A549 (cell line): ENCODE data around the gene SUCLA2. TPM values are rescaled to one million over a fixed set of nuclear protein-coding genes. Genes with fewer than 3 reads are reported as not detected.

Source experiments
- ATAC-seq, 2 experiments: fragments of 200-7000 bp in 1 of 2; fragments of >200 bp in 1 of 2; cut with Nextera tagmentation in 1 of 2; cut with Tn5 transposase in 1 of 2; 3 replicates each; pipeline versions ENCODE4 v1.8.0 to v1.9.1; 2018 to 2020; ENCODE audit warnings: mild to moderate bottlenecking in 1 of 2, moderate library complexity in 1 of 2
- CTCF ChIA-PET: fragments of 300-600 bp; sonication (Branson Sonifier 250); formaldehyde crosslinking; extraction: SDS; loops from one replicate; lab custom pipeline; 2021; ENCODE audit warnings: antibody characterized with exemption, inconsistent platforms; lab: Yijun Ruan, JAX
- POLR2A ChIA-PET: fragments of 350-600 bp; formaldehyde crosslinking; extraction: SDS; loops from one replicate; lab custom pipeline; 2021; ENCODE audit warnings: antibody characterized with exemption, inconsistent platforms; lab: Yijun Ruan, JAX
- DNase-seq, 2 experiments: peaks; one replicate each; pipeline versions ENCODE4 v3.0.0 to v3.0.0-alpha.2; 2011 to 2016; ENCODE audit warnings: low read depth in 1 of 2, low spot score in 1 of 2
- FAIRE-seq: peaks from 2 replicates; lab custom pipeline; 2011; peaks lifted over from hg19 to GRCh38; lab: Jason Lieb, UNC
- H3K27ac ChIP-seq, 2 experiments: fragments of >200 bp; sonication (Bioruptor Twin); formaldehyde crosslinking; 3 replicates each; pipeline ENCODE4 v1.5.1; 2016 to 2017
- H3K4me1 ChIP-seq: fragments of >200 bp; sonication (Bioruptor Twin); formaldehyde crosslinking; 3 replicates; pipeline ENCODE4 v1.6.1; 2016
- H3K4me2 ChIP-seq: fragments of >200 bp; sonication (Bioruptor Twin); formaldehyde crosslinking; 3 replicates; pipeline ENCODE4 v1.6.1; 2016
- H3K4me3 ChIP-seq: fragments of >200 bp; sonication (Bioruptor Twin); formaldehyde crosslinking; 3 replicates; pipeline ENCODE4 v1.5.1; 2016
- H3K9me3 ChIP-seq: fragments of >200 bp; sonication (Bioruptor Twin); formaldehyde crosslinking; 3 replicates; pipeline ENCODE4 v1.6.1; 2016
- ATOH8 ChIP-seq: fragments of 250-450 bp; sonication (Bioruptor Pico); IDR thresholded peaks from 2 replicates; pipeline ENCODE4 v1.5.0; 2020; ENCODE audit warnings: low read depth, mild to moderate bottlenecking, moderate library complexity
- BHLHE40 ChIP-seq: IDR thresholded peaks from 2 replicates; pipeline ENCODE4 v1.6.1; 2012; ENCODE audit warnings: low read depth, low read length, inconsistent platforms
- CBX2 ChIP-seq: fragments of 200-600 bp; sonication (generic); IDR thresholded peaks from 2 replicates; pipeline ENCODE4 v1.6.1; 2016; ENCODE audit warnings: low read depth, mild to moderate bottlenecking, borderline replicate concordance
- CHD2 ChIP-seq: fragments of 150-350 bp; IDR thresholded peaks from 2 replicates; pipeline ENCODE4 v1.6.1; 2014; ENCODE audit warnings: low read length; ENCODE audit not compliant: partially characterized antibody
- E2F6 ChIP-seq: IDR thresholded peaks from 2 replicates; pipeline ENCODE4 v1.6.1; 2012; ENCODE audit warnings: low read depth, borderline replicate concordance
- EHF ChIP-seq: fragments of 250-450 bp; sonication (Bioruptor Pico); IDR thresholded peaks from 2 replicates; pipeline ENCODE4 v1.5.0; 2020; ENCODE audit warnings: mild to moderate bottlenecking
- EHMT2 ChIP-seq: fragments of 200-600 bp; sonication (generic); IDR thresholded peaks from 2 replicates; pipeline ENCODE4 v1.6.1; 2016; ENCODE audit warnings: antibody characterized with exemption, low read depth, mild to moderate bottlenecking, moderate library complexity
- ELK1 ChIP-seq: fragments of 150-350 bp; IDR thresholded peaks from 2 replicates; pipeline ENCODE4 v1.6.1; 2014; ENCODE audit warnings: low read depth, mild to moderate bottlenecking, low read length
- FOSL2 ChIP-seq, 2 experiments: fragments of 450-650 bp in 1 of 2; fragments of >200 bp in 1 of 2; sonication (Bioruptor Twin) in 1 of 2; formaldehyde crosslinking; IDR thresholded peaks; 2 replicates each; pipeline versions ENCODE4 v1.5.0 to v1.6.1; 2016 to 2020; ENCODE audit warnings: mild to moderate bottlenecking in 1 of 2, moderate library complexity in 1 of 2
- FOXS1 ChIP-seq: fragments of 250-450 bp; sonication (Bioruptor Pico); IDR thresholded peaks from 2 replicates; pipeline ENCODE4 v1.5.0; 2020; ENCODE audit warnings: mild to moderate bottlenecking, moderate library complexity
- GATA3 ChIP-seq: IDR thresholded peaks from 2 replicates; pipeline ENCODE4 v1.6.1; 2012; ENCODE audit warnings: borderline replicate concordance
- HDAC2 ChIP-seq: fragments of 200-600 bp; sonication (generic); IDR thresholded peaks from 2 replicates; pipeline ENCODE4 v1.6.1; 2016
- HEYL ChIP-seq: fragments of 250-450 bp; sonication (Bioruptor Pico); IDR thresholded peaks from 2 replicates; pipeline ENCODE4 v1.8.0; 2021; ENCODE audit warnings: mild to moderate bottlenecking, moderate library complexity
- KDM1A ChIP-seq: fragments of 200-600 bp; sonication (generic); IDR thresholded peaks from 2 replicates; pipeline ENCODE4 v1.6.1; 2016; ENCODE audit warnings: low read depth, mild to moderate bottlenecking
- KDM5A ChIP-seq: fragments of 200-600 bp; sonication (generic); IDR thresholded peaks from 2 replicates; pipeline ENCODE4 v1.6.1; 2016; ENCODE audit warnings: antibody characterized with exemption, mild to moderate bottlenecking
- MYC ChIP-seq: IDR thresholded peaks from 2 replicates; pipeline ENCODE4 v1.6.1; 2012; ENCODE audit warnings: mild to moderate bottlenecking, inconsistent platforms, low read length, improper control_type of control experiment, borderline replicate concordance
- NFE2L2 ChIP-seq: fragments of 150-350 bp; conservative IDR thresholded peaks from 2 replicates; pipeline ENCODE4 v1.6.1; 2014; ENCODE audit warnings: low read length
- NPAS2 ChIP-seq: fragments of 250-450 bp; sonication (Bioruptor Pico); IDR thresholded peaks from 2 replicates; pipeline ENCODE4 v1.8.0; 2022; ENCODE audit warnings: mild to moderate bottlenecking, moderate library complexity, borderline replicate concordance
- PBX3 ChIP-seq: IDR thresholded peaks from 2 replicates; pipeline ENCODE4 v1.6.1; 2012
- POLR2A ChIP-seq: IDR thresholded peaks from 2 replicates; pipeline ENCODE4 v1.6.1; 2012; ENCODE audit warnings: mild to moderate bottlenecking, low read length
- RARB ChIP-seq: fragments of 250-450 bp; sonication (Bioruptor Pico); IDR thresholded peaks from 2 replicates; pipeline ENCODE4 v1.8.0; 2021; ENCODE audit warnings: mild to moderate bottlenecking, moderate library complexity
- RFX5 ChIP-seq: fragments of 450-650 bp; IDR thresholded peaks from 2 replicates; pipeline ENCODE4 v1.7.1; 2014; ENCODE audit warnings: antibody characterized with exemption, mild to moderate bottlenecking, moderate library complexity
- RNF2 ChIP-seq: fragments of 200-600 bp; sonication (generic); IDR thresholded peaks from 2 replicates; pipeline ENCODE4 v1.6.1; 2016; ENCODE audit warnings: low read depth, mild to moderate bottlenecking, antibody characterized with exemption, moderate library complexity, borderline replicate concordance
- SMC3 ChIP-seq: fragments of >200 bp; sonication (Bioruptor Twin); formaldehyde crosslinking; IDR thresholded peaks from 3 replicates; pipeline ENCODE4 v1.6.1; 2018; ENCODE audit warnings: inconsistent platforms
- USF2 ChIP-seq: fragments of 450-650 bp; IDR thresholded peaks from 2 replicates; pipeline ENCODE4 v1.6.1; 2014; ENCODE audit warnings: antibody characterized with exemption
- ZC3H11A ChIP-seq: fragments of 450-650 bp; IDR thresholded peaks from 2 replicates; pipeline ENCODE4 v1.6.1; 2014; ENCODE audit warnings: antibody characterized with exemption, mild to moderate bottlenecking
- ZFP36 ChIP-seq: fragments of 450-650 bp; IDR thresholded peaks from 2 replicates; pipeline ENCODE4 v1.6.1; 2014; ENCODE audit warnings: borderline replicate concordance; ENCODE audit not compliant: partially characterized antibody
- WGBS: methylation state at CpG from one replicate; pipeline ENCODE4 v1.1.6; 2017; ENCODE audit errors: missing lambda C conversion rate; 5-methylcytosine and 5-hydroxymethylcytosine counted together
- polyA plus RNA-seq, 4 experiments: library from polyadenylated mRNA; depleted of rRNA in 3 of 4; stranded (reverse); fragments of >200 nt; fragmentation: RNase III in 1 of 4; extraction: RNeasy Plus Mini Kit Qiagen cat#74134 plus additional on column Dnase treatment in 1 of 4; gene quantifications; 2 replicates in 3 of 4; 3 replicates in 1 of 4; pipeline ENCODE4 v1.2.3, GENCODE V29; 2011 to 2017

SUCLA2 gene
- polyA plus RNA-seq, 2 of the 4 experiments (the other 2 are of a cell fraction): 52.6 to 65.4 TPM

GRCh38 chr13:47955836-47956235 lies 45.2 kb downstream of the SUCLA2 start:
- WGBS: 93% methylated on average over 2 of the region's 2 CpGs
- Histone ChIP-seq H3K9me3 (peaks cover 32% of the 10 kb centered on the region), H3K27ac (no peak overlapping the region), H3K4me3 (no peak overlapping the region), H3K4me1 (no peaks in the 10 kb centered on the region), H3K4me2 (no peak overlapping the region)
- FAIRE-seq (no peak), DNase-seq (no peak), ATAC-seq (no peak)
- CTCF ChIA-PET: no interaction called here
- TF ChIP-seq ZFP36 (no peak), KDM1A (no peak), CBX2 (no peak), RARB (CRISPR knock-in tag) (no peak), USF2 (no peak), FOXS1 (no peak), CHD2 (no peak), RNF2 (no peak), E2F6 (no peak), ELK1 (no peak), SMC3 (no peak), MYC (no peak), NPAS2 (CRISPR knock-in tag) (no peak)
- POLR2A ChIA-PET: no interaction called here

GRCh38 chr13:47949799-47950198 lies 51.3 kb downstream of the SUCLA2 start:
- H3K9me3 ChIP-seq: no peaks in the 10 kb centered on the region
- no peak for ATAC-seq
- H3K27ac ChIP-seq: no peak overlapping the region
- DNase-seq: no peak
- ChIA-PET POLR2A (no interaction called here), CTCF (no interaction called here)
- FAIRE-seq: no peak
- H3K4me2 ChIP-seq: no peak overlapping the region
- no peak overlapping the region for H3K4me3 ChIP-seq
- TF ChIP-seq PBX3: no peak
- no peak for TF ChIP-seq HEYL
- TF ChIP-seq KDM5A: no peak
- no peak for TF ChIP-seq EHMT2
- no peak for TF ChIP-seq ATOH8 (CRISPR knock-in tag)
- TF ChIP-seq BHLHE40: no peak
- no peak for TF ChIP-seq RFX5
- TF ChIP-seq FOSL2 (IDR thresholded peaks at IDR 0.05): no peak
- TF ChIP-seq FOSL2 (CRISPR knock-in tag; IDR thresholded peaks at IDR 0.05): no peak
- no peak for TF ChIP-seq HDAC2
- no peak for TF ChIP-seq ZC3H11A
- TF ChIP-seq E2F6: no peak
- TF ChIP-seq EHF (CRISPR knock-in tag): no peak
- TF ChIP-seq POLR2A: no peak
- no peak for TF ChIP-seq GATA3
- TF ChIP-seq NFE2L2: no peak
- TF ChIP-seq, all 56 proteins: peak for 0
- 94% methylated on average over 2 of the region's 2 CpGs for WGBS
- H3K4me1 ChIP-seq: 0 out of 3 replicates have a peak, but pooled peaks cover 3% of the 10 kb centered on the region
